PC-3 (cell line): Measurements from ENCODE around the gene TMPRSS11F. TPM values are rescaled to one million over a fixed set of nuclear protein-coding genes. Genes with fewer than 3 reads are reported as not detected.

Source experiments
- ATAC-seq: fragments of 200-7000 bp; cut with Tn5 transposase; 2 replicates; pipeline ENCODE4 v1.9.1; 2020; ENCODE audit warnings: mild to moderate bottlenecking, moderate library complexity
- BruUV-seq: library from RNA; stranded (reverse); fragments of 400-500 nt; replicated peaks from 2 replicates; lab custom pipeline; 2021; lab: Mats Ljungman, UMichigan
- CTCF ChIA-PET: fragments of 300-600 bp; sonication (Branson Sonifier 250); formaldehyde crosslinking; loops from one replicate; lab custom pipeline; 2022; ENCODE audit warnings: antibody characterized with exemption; lab: Charles Lee
- POLR2A ChIA-PET: fragments of 300-600 bp; sonication (Branson Sonifier 250); formaldehyde crosslinking; loops from one replicate; lab custom pipeline; 2022; ENCODE audit warnings: antibody characterized with exemption; ENCODE audit not compliant: unreplicated experiment; lab: Charles Lee
- DNase-seq: peaks from one replicate; pipeline ENCODE4 v3.0.0-alpha.2; 2015
- H2AFZ ChIP-seq: fragments of 300-600 bp; sonication (generic); 2 replicates; pipeline ENCODE4 v1.6.0; 2016; ENCODE audit warnings: antibody characterized with exemption, low read length
- H3F3A ChIP-seq: fragments of 300-600 bp; sonication (generic); one replicate; pipeline ENCODE4 v1.6.0; 2017; ENCODE audit warnings: antibody characterized with exemption, low read length, control low read depth, mild to moderate bottlenecking; ENCODE audit not compliant: unreplicated experiment
- H3K27ac ChIP-seq: fragments of 300-600 bp; sonication (generic); 2 replicates; pipeline ENCODE4 v1.5.1; 2016; ENCODE audit warnings: mild to moderate bottlenecking, low read length
- H3K27me3 ChIP-seq: fragments of 300-600 bp; sonication (generic); 2 replicates; pipeline ENCODE4 v1.6.1; 2016; ENCODE audit warnings: low read length, mixed read lengths
- H3K36me3 ChIP-seq: fragments of 300-600 bp; sonication (generic); 2 replicates; pipeline ENCODE4 v1.6.1; 2016; ENCODE audit warnings: low read depth, mixed run types, low read length, mixed read lengths
- H3K4me1 ChIP-seq: fragments of 300-600 bp; sonication (generic); 2 replicates; pipeline ENCODE4 v1.5.1; 2016; ENCODE audit warnings: low read length; ENCODE audit not compliant: insufficient read depth
- H3K4me2 ChIP-seq: fragments of 300-600 bp; sonication (generic); 2 replicates; pipeline ENCODE4 v1.6.0; 2016; ENCODE audit warnings: low read length
- H3K4me3 ChIP-seq: fragments of 300-600 bp; sonication (generic); 2 replicates; pipeline ENCODE4 v1.5.1; 2016; ENCODE audit warnings: mild to moderate bottlenecking, low read length, mixed read lengths
- H3K79me2 ChIP-seq: fragments of 300-600 bp; sonication (generic); 2 replicates; pipeline ENCODE4 v1.6.1; 2017; ENCODE audit warnings: low read length, mixed read lengths
- H3K9ac ChIP-seq: fragments of 300-600 bp; sonication (generic); 2 replicates; pipeline ENCODE4 v1.6.0; 2016; ENCODE audit warnings: mild to moderate bottlenecking, low read length
- H3K9me2 ChIP-seq: fragments of 300-600 bp; sonication (generic); replicated peaks from 2 replicates; pipeline ENCODE4 v1.6.1; 2016; ENCODE audit warnings: mixed run types, low read length, mixed read lengths
- H3K9me3 ChIP-seq: fragments of 300-600 bp; sonication (generic); 2 replicates; pipeline ENCODE4 v1.6.1; 2016; ENCODE audit warnings: low read length, mixed read lengths
- H4K20me1 ChIP-seq: fragments of 300-600 bp; sonication (generic); 2 replicates; pipeline ENCODE4 v1.6.1; 2016; ENCODE audit warnings: low read length, mixed read lengths
- CTCF ChIP-seq: fragments of 300-600 bp; sonication (generic); conservative IDR thresholded peaks from 2 replicates; pipeline ENCODE4 v1.5.1; 2017; ENCODE audit warnings: antibody characterized with exemption, low read depth, mild to moderate bottlenecking, low read length
- EZH2 ChIP-seq: fragments of 300-600 bp; sonication (generic); IDR thresholded peaks from one replicate; pipeline ENCODE4 v1.6.1; 2017; ENCODE audit warnings: antibody characterized with exemption, mild to moderate bottlenecking, low read length; ENCODE audit not compliant: unreplicated experiment
- EZH2phosphoT487 ChIP-seq: fragments of 300-600 bp; sonication (generic); IDR thresholded peaks from 2 replicates; pipeline ENCODE4 v1.6.1; 2018; ENCODE audit warnings: mild to moderate bottlenecking, antibody characterized with exemption, low read length, borderline replicate concordance
- intact Hi-C: fragments of 100-400 bp; cut with micrococcal nuclease; formaldehyde crosslinking; loops from 2 replicates; pipeline ENCODE4 v1.9.0; 2023
- total RNA-seq: library from RNA; depleted of rRNA; stranded (reverse); fragments of >200 nt; gene quantifications from 2 replicates; pipeline ENCODE4 v1.2.3, GENCODE V29; 2014

The TMPRSS11F gene
- total RNA-seq, 1 experiment from 2014 or later = not detected

- Histone ChIP-seq H3K4me1 (no peaks in the 10 kb centered on the region), H3K4me2 (no peak overlapping the region), H4K20me1 (no peaks in the 10 kb centered on the region), H3K27me3 (peaks cover 10% of the 10 kb centered on the region), H3K9me2 (no peaks in the 10 kb centered on the region), H3K79me2 (no peaks in the 10 kb centered on the region), H2AFZ (no peak overlapping the region), H3K4me3 (no peak overlapping the region), H3F3A (no peaks in the 10 kb centered on the region), H3K36me3 (no peaks in the 10 kb centered on the region), H3K9ac (no peak overlapping the region), H3K9me3 (no peaks in the 10 kb centered on the region), H3K27ac (no peak overlapping the region)
- no peak for ATAC-seq
- TF ChIP-seq EZH2 = no peak
- TF ChIP-seq CTCF = no peak
- no peak for TF ChIP-seq EZH2phosphoT487
- BruUV-seq = no TSS peak
- CTCF ChIA-PET = no interaction called here
- DNase-seq = no peak
- intact Hi-C loops = no loop called here
- POLR2A ChIA-PET = no interaction called here
Observed at GRCh38 chr4:68145261-68145660, 15.6 kb upstream of the TMPRSS11F start.

- Histone ChIP-seq H2AFZ (no peak overlapping the region), H3K9me3 (no peaks in the 10 kb centered on the region), H3K9me2 (no peaks in the 10 kb centered on the region), H3K36me3 (no peaks in the 10 kb centered on the region), H3K27ac (no peak overlapping the region), H3K27me3 (peaks cover 5% of the 10 kb centered on the region), H3K4me1 (no peaks in the 10 kb centered on the region), H3K4me2 (no peak overlapping the region), H4K20me1 (no peaks in the 10 kb centered on the region), H3K79me2 (no peaks in the 10 kb centered on the region), H3K9ac (no peak overlapping the region), H3F3A (no peaks in the 10 kb centered on the region), H3K4me3 (no peak overlapping the region)
- no peak for ATAC-seq
- BruUV-seq = no TSS peak
- ChIA-PET POLR2A (no interaction called here), CTCF (no interaction called here)
- no peak for DNase-seq
- TF ChIP-seq EZH2 = no peak
- no peak for TF ChIP-seq CTCF
- TF ChIP-seq EZH2phosphoT487 = no peak
- intact Hi-C loops = no loop called here
Observed at GRCh38 chr4:68141852-68142251, 12.2 kb upstream of the TMPRSS11F start.

DNA sequence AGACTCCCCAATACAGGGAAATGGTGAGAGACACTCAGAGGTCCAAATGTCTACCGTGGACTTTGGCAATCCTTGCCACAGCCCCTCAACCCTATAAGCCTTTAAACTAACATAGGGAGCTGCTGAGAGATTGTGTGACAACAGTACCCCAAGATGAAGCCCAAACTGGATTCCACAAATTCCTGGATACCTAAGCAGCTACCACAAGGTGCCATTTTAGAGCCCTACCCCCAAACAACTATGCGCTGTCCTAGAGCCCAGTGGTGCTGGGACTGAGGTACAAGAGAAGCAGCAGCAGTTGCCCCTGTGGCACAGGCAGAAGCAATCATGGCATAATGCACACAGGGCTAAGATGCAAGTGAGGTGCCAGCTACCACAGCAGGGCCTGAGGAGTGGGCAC lies 2.7 kb upstream of the TMPRSS11F start:
- Histone ChIP-seq H3K4me1 (peaks cover 8% of the 10 kb centered on the region; the same call in 1 of the 2 replicates), H3K4me2 (no peak overlapping the region), H3K9ac (no peak overlapping the region), H3K27ac (no peak overlapping the region), H2AFZ (no peak overlapping the region), H4K20me1 (no peaks in the 10 kb centered on the region), H3K4me3 (no peak overlapping the region), H3K79me2 (no peaks in the 10 kb centered on the region), H3K27me3 (peaks cover 3% of the 10 kb centered on the region; the same call in 1 of the 2 replicates), H3K9me2 (no peaks in the 10 kb centered on the region), H3K36me3 (no peaks in the 10 kb centered on the region), H3K9me3 (no peaks in the 10 kb centered on the region), H3F3A (no peaks in the 10 kb centered on the region)
- ChIA-PET POLR2A (no interaction called here), CTCF (no interaction called here)
- ATAC-seq (no peak), DNase-seq (no peak)
- TF ChIP-seq CTCF (no peak), EZH2 (no peak), EZH2phosphoT487 (no peak)
- BruUV-seq = no TSS peak
- intact Hi-C loops = no loop called here
